HG02970 (cell line): ENCODE measurements around the gene TMPRSS13.
"Not testable (repeated sequence)": the region's sequence is repeated elsewhere in the genome, so short reads cannot be mapped to it uniquely, and the experiment has no call there.

ENCODE experiments used
- ATAC-seq: cut with Tn5 transposase; IDR thresholded peaks from one replicate; pipeline ENCODE4 v1.9.1; 2021; ENCODE audit warnings: mild to moderate bottlenecking, moderate library complexity, moderate number of reproducible peaks; ENCODE audit not compliant: unreplicated experiment, low FRiP score

The TMPRSS13 gene

GRCh38 chr11:117931331-117931950 lies 2.2 kb upstream of the TMPRSS13 start:
- no peak for ATAC-seq

GRCh38 chr11:117930668-117931330 lies 1.6 kb upstream of the TMPRSS13 start:
- ATAC-seq: no peak

- ATAC-seq: no peak
Measured at GRCh38 chr11:117929916-117930570, 841 bp upstream of the TMPRSS13 start.

GRCh38 chr11:117928446-117929141 lies 608 bp downstream of the TMPRSS13 start:
- no peak for ATAC-seq

GRCh38 chr11:117927926-117928325 lies 1.3 kb downstream of the TMPRSS13 start:
- ATAC-seq: no peak

GRCh38 chr11:117926166-117926565 lies 3.0 kb downstream of the TMPRSS13 start:
- ATAC-seq: not testable (repeated sequence)

- no peak for ATAC-seq
Measured at GRCh38 chr11:117925198-117925925, 3.8 kb downstream of the TMPRSS13 start.

- ATAC-seq: no peak
Measured at GRCh38 chr11:117924631-117925170, 4.5 kb downstream of the TMPRSS13 start.

GRCh38 chr11:117923773-117924172 lies 5.4 kb downstream of the TMPRSS13 start:
- no peak for ATAC-seq

- ATAC-seq: no peak
Measured at GRCh38 chr11:117923275-117923674, 5.9 kb downstream of the TMPRSS13 start.

GRCh38 chr11:117921893-117922292 lies 7.3 kb downstream of the TMPRSS13 start:
- no peak for ATAC-seq

GRCh38 chr11:117921456-117921855 lies 7.7 kb downstream of the TMPRSS13 start:
- no peak for ATAC-seq

- no peak for ATAC-seq
Measured at GRCh38 chr11:117919781-117920221, 9.4 kb downstream of the TMPRSS13 start.

GRCh38 chr11:117919341-117919740 lies 9.9 kb downstream of the TMPRSS13 start:
- no peak for ATAC-seq

- ATAC-seq: no peak
Measured at GRCh38 chr11:117918366-117919255, 10.6 kb downstream of the TMPRSS13 start.

GRCh38 chr11:117917591-117918151 lies 11.5 kb downstream of the TMPRSS13 start:
- no peak for ATAC-seq

GRCh38 chr11:117916956-117917355 lies 12.2 kb downstream of the TMPRSS13 start:
- no peak for ATAC-seq

GRCh38 chr11:117915672-117916235 lies 13.4 kb downstream of the TMPRSS13 start:
- no peak for ATAC-seq
